AG10803 (cell line): ENCODE measurements around the gene SPP1.

Source experiments
- DNase-seq: peaks from one replicate; pipeline ENCODE4 v3.0.0; 2010; ENCODE audit warnings: low read depth
- H3K4me3 ChIP-seq: 2 replicates; pipeline ENCODE4 v1.5.1; 2011; ENCODE audit warnings: mild to moderate bottlenecking, low read length, control low read depth
- TF ChIP-seq, protein P1 (sequence below): conservative IDR thresholded peaks from 2 replicates; pipeline ENCODE4 v1.5.1; 2011; ENCODE audit warnings: mild to moderate bottlenecking, low read length, control low read depth, inconsistent platforms

SPP1 gene

DNA sequence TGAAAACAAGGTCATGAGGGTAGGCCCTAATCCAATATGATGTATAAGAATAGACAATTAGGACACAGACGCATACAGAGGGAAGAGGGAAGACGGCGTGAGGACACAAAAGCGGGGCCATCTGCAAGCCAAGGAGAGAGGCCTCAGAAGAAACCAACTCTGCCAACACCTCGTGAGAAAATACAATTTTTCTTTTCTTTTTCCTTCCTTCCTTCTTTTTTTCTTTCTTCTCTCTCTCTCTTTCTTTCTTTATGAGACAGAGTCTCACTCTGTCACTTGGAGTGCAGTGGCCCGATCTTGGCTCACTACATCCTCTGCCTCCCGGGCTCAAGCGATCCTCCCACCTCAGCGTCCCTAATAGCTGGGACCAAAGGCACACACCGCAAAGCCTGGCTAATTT is 30.4 kb downstream of the SPP1 start:
- H3K4me3 ChIP-seq, result no peak overlapping the region
- no peak for DNase-seq
- TF ChIP-seq, protein P1, sequence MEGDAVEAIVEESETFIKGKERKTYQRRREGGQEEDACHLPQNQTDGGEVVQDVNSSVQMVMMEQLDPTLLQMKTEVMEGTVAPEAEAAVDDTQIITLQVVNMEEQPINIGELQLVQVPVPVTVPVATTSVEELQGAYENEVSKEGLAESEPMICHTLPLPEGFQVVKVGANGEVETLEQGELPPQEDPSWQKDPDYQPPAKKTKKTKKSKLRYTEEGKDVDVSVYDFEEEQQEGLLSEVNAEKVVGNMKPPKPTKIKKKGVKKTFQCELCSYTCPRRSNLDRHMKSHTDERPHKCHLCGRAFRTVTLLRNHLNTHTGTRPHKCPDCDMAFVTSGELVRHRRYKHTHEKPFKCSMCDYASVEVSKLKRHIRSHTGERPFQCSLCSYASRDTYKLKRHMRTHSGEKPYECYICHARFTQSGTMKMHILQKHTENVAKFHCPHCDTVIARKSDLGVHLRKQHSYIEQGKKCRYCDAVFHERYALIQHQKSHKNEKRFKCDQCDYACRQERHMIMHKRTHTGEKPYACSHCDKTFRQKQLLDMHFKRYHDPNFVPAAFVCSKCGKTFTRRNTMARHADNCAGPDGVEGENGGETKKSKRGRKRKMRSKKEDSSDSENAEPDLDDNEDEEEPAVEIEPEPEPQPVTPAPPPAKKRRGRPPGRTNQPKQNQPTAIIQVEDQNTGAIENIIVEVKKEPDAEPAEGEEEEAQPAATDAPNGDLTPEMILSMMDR, result no peak

DNA sequence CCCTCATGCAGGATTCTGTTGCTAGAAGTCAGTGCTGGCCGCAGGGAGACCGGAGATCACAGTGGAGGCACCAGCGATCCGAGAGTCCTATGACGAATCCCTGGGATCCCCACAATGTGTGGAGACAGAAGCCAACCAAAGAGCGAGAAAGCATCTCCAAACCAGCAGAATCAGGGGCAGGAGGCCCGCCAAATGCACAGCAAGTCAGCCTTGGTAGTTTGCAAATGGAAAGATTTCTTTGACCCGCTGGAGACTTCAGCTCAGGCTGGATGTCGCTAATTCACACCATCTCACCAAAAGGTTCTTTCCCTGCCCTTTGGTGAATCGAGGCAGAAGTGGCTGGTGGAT is 31.4 kb downstream of the SPP1 start:
- TF ChIP-seq, protein P1, result no peak
- DNase-seq, result no peak
- H3K4me3 ChIP-seq, result peak overlapping the region; percentile 62

DNA sequence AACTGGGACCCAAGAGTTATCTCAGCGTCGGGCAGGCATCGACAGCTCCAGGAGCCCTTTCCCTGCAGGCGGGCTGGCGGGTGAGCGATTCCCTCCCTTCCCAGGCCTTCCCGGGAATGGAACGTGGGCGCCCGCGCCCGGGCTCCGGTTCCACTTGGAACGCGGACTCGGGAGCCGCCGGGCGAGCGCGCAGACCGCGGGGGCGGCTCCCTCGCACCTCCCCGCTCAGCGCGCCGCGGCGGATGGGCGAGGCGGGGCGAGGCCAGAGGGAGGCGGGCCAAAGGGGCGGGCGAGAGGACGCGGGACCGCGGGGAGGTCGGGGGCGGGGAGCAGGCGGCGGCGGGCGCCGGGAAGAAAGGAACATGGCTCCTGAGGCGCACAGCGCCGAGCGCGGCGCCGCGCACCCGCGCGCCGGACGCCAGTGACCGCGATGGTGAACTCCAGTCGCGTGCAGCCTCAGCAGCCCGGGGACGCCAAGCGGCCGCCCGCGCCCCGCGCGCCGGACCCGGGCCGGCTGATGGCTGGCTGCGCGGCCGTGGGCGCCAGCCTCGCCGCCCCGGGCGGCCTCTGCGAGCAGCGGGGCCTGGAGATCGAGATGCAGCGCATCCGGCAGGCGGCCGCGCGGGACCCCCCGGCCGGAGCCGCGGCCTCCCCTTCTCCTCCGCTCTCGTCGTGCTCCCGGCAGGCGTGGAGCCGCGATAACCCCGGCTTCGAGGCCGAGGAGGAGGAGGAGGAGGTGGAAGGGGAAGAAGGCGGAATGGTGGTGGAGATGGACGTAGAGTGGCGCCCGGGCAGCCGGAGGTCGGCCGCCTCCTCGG is 32.0 kb downstream of the SPP1 start, which contains the start of gene PKD2:
TSS of gene PKD2 (plus strand) at position 332 of the 818 bp plus-strand sequence. CDS start at position 431, 99 bp downstream.
- H3K4me3 ChIP-seq, result peak within 1 kb of the TSS; percentile 78
- TF ChIP-seq, protein P1, result no peak
- peak; percentile 81 for DNase-seq

DNA sequence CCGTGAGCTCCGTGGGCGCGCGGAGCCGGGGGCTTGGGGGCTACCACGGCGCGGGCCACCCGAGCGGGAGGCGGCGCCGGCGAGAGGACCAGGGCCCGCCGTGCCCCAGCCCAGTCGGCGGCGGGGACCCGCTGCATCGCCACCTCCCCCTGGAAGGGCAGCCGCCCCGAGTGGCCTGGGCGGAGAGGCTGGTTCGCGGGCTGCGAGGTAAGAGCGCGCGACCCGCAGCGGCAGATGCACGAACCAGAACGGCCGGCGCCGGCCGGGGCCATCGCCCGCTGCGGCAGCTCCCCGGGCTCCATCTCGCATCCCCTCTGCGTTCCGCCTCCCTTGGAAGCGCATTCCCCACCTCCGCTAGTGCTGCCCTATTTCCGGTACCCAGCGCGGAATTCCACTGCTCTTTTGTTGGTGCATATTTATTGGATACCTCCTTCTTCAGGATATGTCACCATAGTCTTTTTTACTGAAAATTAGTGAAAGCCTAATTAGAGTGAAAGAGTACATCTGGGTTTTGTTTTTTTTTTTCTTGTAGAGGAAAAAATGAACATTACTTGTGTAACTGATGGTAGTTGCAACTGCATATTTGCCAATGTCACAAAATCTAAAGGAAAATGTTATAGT is 32.7 kb downstream of the SPP1 start:
- H3K4me3 ChIP-seq, result peak overlapping the region; percentile 78
- TF ChIP-seq, protein P1, result no peak
- DNase-seq, result peak; percentile 50

DNA sequence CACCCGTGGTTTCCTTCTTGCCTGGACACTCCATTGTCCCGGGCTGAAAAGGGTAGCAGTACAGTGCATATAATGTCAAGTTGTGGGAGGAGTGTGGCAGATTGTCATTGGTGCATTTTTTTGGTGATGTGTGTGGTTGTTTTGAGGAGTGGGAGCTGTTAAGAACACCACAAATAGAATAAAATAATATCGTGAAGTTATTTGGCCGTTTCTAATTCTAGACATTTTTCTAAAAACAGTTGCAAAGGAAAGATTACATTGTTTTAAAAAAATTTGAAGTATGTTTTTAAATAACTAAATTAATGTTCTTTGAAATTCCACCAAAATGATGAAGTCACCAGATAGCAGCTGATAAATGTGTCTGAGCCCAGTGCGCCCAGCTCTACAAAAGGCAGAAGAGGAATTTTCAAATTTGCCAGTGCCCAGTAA is 33.2 kb downstream of the SPP1 start:
- peak; percentile 38 for DNase-seq
- TF ChIP-seq, protein P1, result no peak
- peak overlapping the region; percentile 78 for H3K4me3 ChIP-seq

DNA sequence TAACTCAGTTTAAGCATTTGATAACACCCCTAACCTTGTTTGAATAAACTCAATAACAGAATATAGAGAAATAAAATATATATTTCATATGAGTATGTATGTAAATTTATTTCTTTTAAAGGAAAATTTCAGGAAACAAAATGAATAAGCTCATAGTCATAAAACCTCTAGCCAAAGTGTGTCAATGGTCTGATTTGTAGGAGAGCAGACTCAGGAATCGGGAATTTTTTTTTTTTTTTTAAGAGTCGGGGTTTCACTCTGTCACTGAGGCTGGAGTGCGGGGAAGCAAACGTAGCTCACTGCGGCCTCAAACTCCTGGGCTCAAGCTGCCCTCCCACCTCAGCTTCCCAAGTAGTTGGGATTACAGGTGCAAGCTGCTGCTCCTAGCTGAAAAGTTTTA is 34.4 kb downstream of the SPP1 start:
- H3K4me3 ChIP-seq, result peak overlapping the region; percentile 78
- TF ChIP-seq, protein P1, result no peak
- DNase-seq, result no peak

DNA sequence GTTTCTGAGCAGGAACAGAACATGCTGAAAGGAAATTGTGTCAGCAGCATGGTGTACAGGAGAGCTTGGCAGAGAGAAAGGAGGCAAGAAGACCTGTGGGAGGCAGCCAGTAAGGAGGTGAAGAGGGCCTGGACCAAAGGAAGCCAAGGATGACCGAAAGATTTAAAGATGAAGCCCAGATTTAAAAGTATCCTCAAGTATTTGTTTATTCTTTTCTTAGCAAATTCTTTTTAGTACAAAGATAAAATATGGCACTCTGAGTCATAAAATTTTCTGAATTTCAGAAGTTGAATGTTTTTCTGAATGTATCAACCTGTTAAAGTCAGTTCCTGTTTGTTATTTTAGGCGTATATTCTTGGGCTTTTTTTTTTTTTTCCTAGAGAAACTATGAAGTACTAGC is 35.5 kb downstream of the SPP1 start:
- TF ChIP-seq, protein P1, result no peak
- DNase-seq, result no peak
- no peak overlapping the region for H3K4me3 ChIP-seq
